HEK293 (cell line): Measurements from ENCODE around the gene RNH1.

Source experiments
- CTCF ChIP-seq: fragments of 450-650 bp; formaldehyde crosslinking; IDR thresholded peaks from 2 replicates; pipeline ENCODE4 v1.5.1; 2016; ENCODE audit warnings: missing biosample characterization, missing genetic modification characterization
- KLF10 ChIP-seq: fragments of 450-650 bp; IDR thresholded peaks from 2 replicates; pipeline ENCODE4 v1.5.1; 2018; ENCODE audit warnings: missing biosample characterization, mild to moderate bottlenecking, missing genetic modification characterization
- REST ChIP-seq: fragments of 450-650 bp; formaldehyde crosslinking; IDR thresholded peaks from 2 replicates; pipeline ENCODE4 v1.5.1; 2016; ENCODE audit warnings: missing biosample characterization, missing genetic modification characterization
- ZNF114 ChIP-seq: fragments of 450-650 bp; formaldehyde crosslinking; IDR thresholded peaks from 2 replicates; pipeline ENCODE4 v1.5.0; 2017; ENCODE audit warnings: missing biosample characterization, missing genetic modification characterization
- ZNF433 ChIP-seq: fragments of 450-650 bp; formaldehyde crosslinking; IDR thresholded peaks from 2 replicates; pipeline ENCODE4 v1.5.1; 2016; ENCODE audit warnings: missing biosample characterization, missing genetic modification characterization, low read depth
- ZNF792 ChIP-seq: fragments of 450-650 bp; formaldehyde crosslinking; IDR thresholded peaks from 2 replicates; pipeline ENCODE4 v1.5.1; 2016; ENCODE audit warnings: missing biosample characterization, missing genetic modification characterization
- ZNF843 ChIP-seq: fragments of 450-650 bp; formaldehyde crosslinking; IDR thresholded peaks from 2 replicates; pipeline ENCODE4 v1.5.1; 2016; ENCODE audit warnings: missing biosample characterization, missing genetic modification characterization

- TF ChIP-seq CTCF (tag by site-specific recombination), result no peak; the same call in 1 of the 2 replicates
- TF ChIP-seq ZNF792 (tag by site-specific recombination), result no peak
- peak; percentile 63 for TF ChIP-seq KLF10 (tag by site-specific recombination)
- TF ChIP-seq ZNF843, result no peak
- no peak for TF ChIP-seq ZNF433 (tag by site-specific recombination)
- no peak for TF ChIP-seq ZNF114 (tag by site-specific recombination)
- TF ChIP-seq REST (tag by site-specific recombination), result no peak
Measured at GRCh38 chr11:506238-506994, 626 bp downstream of the RNH1 start.
